ENCODE results near the gene PCED1A. TPM values are rescaled to one million over a fixed set of nuclear protein-coding genes. Genes with fewer than 3 reads are reported as not detected.
"Not testable (repeated sequence)": the region's sequence is repeated elsewhere in the genome, so short reads cannot be mapped to it uniquely, and the experiment has no call there.

Gene PCED1A
- total and polyA plus RNA-seq, 2 donors: 25.1 to 105 TPM

DNA sequence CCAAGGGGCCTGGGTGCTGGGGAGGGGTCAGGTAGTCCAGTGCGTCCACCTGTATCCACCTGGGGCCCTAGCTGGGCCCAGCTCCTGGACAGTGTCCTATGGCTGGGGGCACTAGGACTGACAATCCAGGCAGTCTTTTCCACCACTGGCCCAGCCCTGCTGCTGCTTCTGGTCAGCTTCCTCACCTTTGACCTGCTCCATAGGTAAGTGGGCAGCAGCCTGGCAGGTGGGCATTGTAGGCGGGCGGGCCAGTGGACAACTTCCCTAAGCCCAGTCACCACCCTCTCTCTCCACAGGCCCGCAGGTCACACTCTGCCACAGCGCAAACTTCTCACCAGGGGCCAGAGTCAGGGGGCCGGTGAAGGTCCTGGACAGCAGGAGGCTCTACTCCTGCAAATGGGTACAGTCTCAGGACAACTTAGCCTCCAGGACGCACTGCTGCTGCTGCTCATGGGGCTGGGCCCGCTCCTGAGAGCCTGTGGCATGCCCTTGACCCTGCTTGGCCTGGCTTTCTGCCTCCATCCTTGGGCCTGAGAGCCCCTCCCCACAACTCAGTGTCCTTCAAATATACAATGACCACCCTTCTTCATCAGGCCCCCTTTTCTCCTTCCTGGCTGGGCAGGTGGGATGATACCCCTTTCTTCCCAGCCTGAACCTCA, 25.1 kb downstream of the PCED1A start:
- WGBS: 93% methylated on average over 8 of the region's 8 CpGs
- peaks cover 11 to 46% of the 10 kb centered on the region in 2 donors for H3K27me3 ChIP-seq (ENCODE audit: control insufficient read depth in 2 of 2, insufficient read depth in 1 of 2, low read length in 1 of 2)

DNA sequence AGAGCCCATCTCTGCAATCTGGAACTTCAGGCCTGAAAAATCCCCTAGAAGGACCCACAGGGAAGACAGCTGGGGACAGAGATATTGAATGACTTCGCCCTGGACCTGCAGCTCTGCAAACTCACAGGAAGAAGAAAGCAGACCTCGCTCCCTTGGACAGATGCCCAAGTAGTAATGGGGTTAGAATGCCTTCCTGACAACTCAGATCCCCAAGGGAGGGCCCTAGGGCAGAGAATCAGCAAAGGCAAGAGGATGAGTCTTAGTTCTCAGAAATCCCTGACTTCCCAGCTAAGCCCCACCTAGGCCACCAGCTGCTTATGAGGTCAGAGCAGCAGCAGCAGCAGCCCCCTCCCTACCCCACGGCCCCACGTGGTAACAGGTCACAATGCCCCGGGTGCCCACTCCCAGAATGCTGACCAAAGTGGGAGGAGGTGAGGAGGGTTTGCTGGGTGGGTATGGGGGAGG, 25.8 kb downstream of the PCED1A start, which contains the start of gene C20orf141:
TSS of gene C20orf141 (plus strand) at position 401 of the 465 bp plus-strand sequence. CDS start 198 bp downstream, outside the sequence.
- Histone ChIP-seq H3K27me3 (ENCODE audit: control insufficient read depth in 2 of 2, insufficient read depth in 1 of 2, low read length in 1 of 2) (peaks cover 4 to 41% of the 10 kb centered on the region in 2 donors), H3K36me3 (ENCODE audit: control insufficient read depth in 2 of 2, insufficient read depth in 2 of 2, low read length in 1 of 2) (no peaks in the 10 kb centered on the region), H3K9me3 (ENCODE audit: control insufficient read depth in 2 of 2, insufficient read depth in 1 of 2, low read length in 1 of 2) (no peaks in the 10 kb centered on the region), H3K4me3 (ENCODE audit: low read length in 2 of 2) (no peak within 1 kb of the TSS), H3K4me1 (ENCODE audit: control insufficient read depth in 2 of 2, insufficient read depth in 2 of 2, low read length in 2 of 2) (peaks cover 0 to 2% of the 10 kb centered on the region in 2 donors), H3K27ac (ENCODE audit: low read depth in 1 of 2, low read length in 1 of 2) (peak within 1 kb of the TSS in 1 of 2 donors; percentile 3)
- WGBS: 28% methylated on average over 5 of the region's 5 CpGs
- no peak for DNase-seq (ENCODE audit: low read depth in 6 of 9, low spot score in 9 of 9)

More for the DNA sequence above, 25.1 kb downstream of the PCED1A start:
- DNase-seq (ENCODE audit: low read depth in 6 of 9, low spot score in 9 of 9): no peak
- Histone ChIP-seq H3K9me3 (ENCODE audit: control insufficient read depth in 2 of 2, insufficient read depth in 1 of 2, low read length in 1 of 2) (peaks cover 0 to 2% of the 10 kb centered on the region in 2 donors), H3K36me3 (ENCODE audit: control insufficient read depth in 2 of 2, insufficient read depth in 2 of 2, low read length in 1 of 2) (no peaks in the 10 kb centered on the region), H3K27ac (ENCODE audit: low read depth in 1 of 2, low read length in 1 of 2) (no peak overlapping the region), H3K4me3 (ENCODE audit: low read length in 2 of 2) (no peak overlapping the region), H3K4me1 (ENCODE audit: control insufficient read depth in 2 of 2, insufficient read depth in 2 of 2, low read length in 2 of 2) (peaks cover 0 to 3% of the 10 kb centered on the region in 2 donors)

- WGBS: 97% methylated on average over 1 of the region's 1 CpG
- Histone ChIP-seq H3K4me3 (ENCODE audit: low read length in 2 of 2) (no peak overlapping the region), H3K27ac (ENCODE audit: low read depth in 1 of 2, low read length in 1 of 2) (no peak overlapping the region), H3K36me3 (ENCODE audit: control insufficient read depth in 2 of 2, insufficient read depth in 2 of 2, low read length in 1 of 2) (no peaks in the 10 kb centered on the region), H3K4me1 (ENCODE audit: control insufficient read depth in 2 of 2, insufficient read depth in 2 of 2, low read length in 2 of 2) (peaks cover 0 to 2% of the 10 kb centered on the region in 2 donors), H3K9me3 (ENCODE audit: control insufficient read depth in 2 of 2, insufficient read depth in 1 of 2, low read length in 1 of 2) (no peaks in the 10 kb centered on the region), H3K27me3 (ENCODE audit: control insufficient read depth in 2 of 2, insufficient read depth in 1 of 2, low read length in 1 of 2) (peaks cover 2 to 41% of the 10 kb centered on the region in 2 donors)
- no peak for DNase-seq (ENCODE audit: low read depth in 6 of 9, low spot score in 9 of 9)
These were observed 26.4 kb downstream of the PCED1A start for GRCh38 chr20:2814076-2814475.

GRCh38 chr20:2812189-2812588, 28.3 kb downstream of the PCED1A start:
- H3K27me3 ChIP-seq (ENCODE audit: control insufficient read depth in 2 of 2, insufficient read depth in 1 of 2, low read length in 1 of 2): peaks cover 5 to 47% of the 10 kb centered on the region in 2 donors
- no peaks in the 10 kb centered on the region for H3K36me3 ChIP-seq (ENCODE audit: control insufficient read depth in 2 of 2, insufficient read depth in 2 of 2, low read length in 1 of 2)
- no peak overlapping the region for H3K4me3 ChIP-seq (ENCODE audit: low read length in 2 of 2)
- no peak for DNase-seq (ENCODE audit: low read depth in 6 of 9, low spot score in 9 of 9)
- 80% methylated on average over 3 of the region's 3 CpGs for WGBS
- H3K4me1 ChIP-seq (ENCODE audit: control insufficient read depth in 2 of 2, insufficient read depth in 2 of 2, low read length in 2 of 2): peaks cover 0 to 2% of the 10 kb centered on the region in 2 donors
- H3K27ac ChIP-seq (ENCODE audit: low read depth in 1 of 2, low read length in 1 of 2): no peak overlapping the region
- H3K9me3 ChIP-seq (ENCODE audit: control insufficient read depth in 2 of 2, insufficient read depth in 1 of 2, low read length in 1 of 2): no peaks in the 10 kb centered on the region

DNA sequence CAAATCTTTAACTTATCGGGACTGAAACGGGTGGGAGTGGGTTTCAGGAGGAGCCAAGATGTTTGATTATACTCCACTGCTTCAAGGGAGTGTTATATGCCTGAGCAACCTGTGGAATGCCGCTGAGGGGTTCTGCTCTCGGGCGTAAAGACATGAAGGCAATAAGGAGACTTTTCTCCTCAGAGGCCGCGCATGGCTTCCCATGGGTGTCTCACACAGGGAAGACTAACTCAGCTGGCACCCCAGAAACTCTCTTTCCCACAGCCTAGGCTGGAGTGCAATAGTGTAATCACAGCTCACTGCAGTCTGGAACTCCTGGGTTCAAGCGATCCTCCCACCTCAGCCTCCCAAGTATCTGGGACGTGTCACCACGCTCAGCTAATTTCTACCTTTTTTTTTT, 30.8 kb downstream of the PCED1A start:
- Histone ChIP-seq H3K4me1 (ENCODE audit: control insufficient read depth in 2 of 2, insufficient read depth in 2 of 2, low read length in 2 of 2) (no peaks in the 10 kb centered on the region), H3K27me3 (ENCODE audit: control insufficient read depth in 2 of 2, insufficient read depth in 1 of 2, low read length in 1 of 2) (peaks cover 24 to 56% of the 10 kb centered on the region in 2 donors), H3K27ac (ENCODE audit: low read depth in 1 of 2, low read length in 1 of 2) (no peak overlapping the region), H3K36me3 (ENCODE audit: control insufficient read depth in 2 of 2, insufficient read depth in 2 of 2, low read length in 1 of 2) (no peaks in the 10 kb centered on the region), H3K4me3 (ENCODE audit: low read length in 2 of 2) (no peak overlapping the region), H3K9me3 (ENCODE audit: control insufficient read depth in 2 of 2, insufficient read depth in 1 of 2, low read length in 1 of 2) (no peaks in the 10 kb centered on the region)
- no peak for DNase-seq (ENCODE audit: low read depth in 6 of 9, low spot score in 9 of 9)
- WGBS: 97% methylated on average over 10 of the region's 10 CpGs

DNA sequence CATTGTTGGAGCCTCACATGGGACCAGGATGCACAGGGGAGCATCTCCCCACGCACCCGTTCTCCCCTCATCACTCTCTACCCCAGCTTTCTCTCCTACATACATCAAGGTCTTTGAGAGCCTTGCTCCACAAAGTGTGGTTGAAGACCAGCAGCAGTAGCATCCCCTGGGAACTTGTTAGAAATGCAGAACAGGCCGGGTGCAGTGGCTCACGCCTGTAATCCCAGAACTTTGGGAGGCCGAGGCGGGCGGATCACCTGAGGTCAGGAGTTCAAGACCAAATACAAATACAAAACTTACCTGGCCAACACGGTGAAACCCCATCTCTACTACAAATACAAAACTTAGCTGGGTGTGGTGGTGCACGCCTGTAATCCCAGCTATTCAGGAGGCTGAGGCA, 32.5 kb downstream of the PCED1A start:
- H3K9me3 ChIP-seq (ENCODE audit: control insufficient read depth in 2 of 2, insufficient read depth in 1 of 2, low read length in 1 of 2); H3K4me1 ChIP-seq (ENCODE audit: control insufficient read depth in 2 of 2, insufficient read depth in 2 of 2, low read length in 2 of 2); H3K27ac ChIP-seq (ENCODE audit: low read depth in 1 of 2, low read length in 1 of 2); DNase-seq (ENCODE audit: low read depth in 6 of 9, low spot score in 9 of 9); H3K4me3 ChIP-seq (ENCODE audit: low read length in 2 of 2); H3K36me3 ChIP-seq (ENCODE audit: control insufficient read depth in 2 of 2, insufficient read depth in 2 of 2, low read length in 1 of 2): not testable (repeated sequence)
- WGBS: 90% methylated on average over 9 of the region's 9 CpGs
- peaks cover 41 to 70% of the 10 kb centered on the region in 2 donors for H3K27me3 ChIP-seq (ENCODE audit: control insufficient read depth in 2 of 2, insufficient read depth in 1 of 2, low read length in 1 of 2)

GRCh38 chr20:2807019-2807418, 33.4 kb downstream of the PCED1A start:
- Histone ChIP-seq H3K36me3 (ENCODE audit: control insufficient read depth in 2 of 2, insufficient read depth in 2 of 2, low read length in 1 of 2) (no peaks in the 10 kb centered on the region), H3K4me1 (ENCODE audit: control insufficient read depth in 2 of 2, insufficient read depth in 2 of 2, low read length in 2 of 2) (no peaks in the 10 kb centered on the region), H3K4me3 (ENCODE audit: low read length in 2 of 2) (no peak overlapping the region), H3K27me3 (ENCODE audit: control insufficient read depth in 2 of 2, insufficient read depth in 1 of 2, low read length in 1 of 2) (peaks cover 50 to 79% of the 10 kb centered on the region in 2 donors), H3K27ac (ENCODE audit: low read depth in 1 of 2, low read length in 1 of 2) (no peak overlapping the region), H3K9me3 (ENCODE audit: control insufficient read depth in 2 of 2, insufficient read depth in 1 of 2, low read length in 1 of 2) (no peaks in the 10 kb centered on the region)
- WGBS: 98% methylated on average over 4 of the region's 4 CpGs
- DNase-seq (ENCODE audit: low read depth in 6 of 9, low spot score in 9 of 9): no peak

- Histone ChIP-seq H3K9me3 (ENCODE audit: control insufficient read depth in 2 of 2, insufficient read depth in 1 of 2, low read length in 1 of 2) (peaks cover 0 to 5% of the 10 kb centered on the region in 2 donors), H3K4me3 (ENCODE audit: low read length in 2 of 2) (no peak overlapping the region), H3K27me3 (ENCODE audit: control insufficient read depth in 2 of 2, insufficient read depth in 1 of 2, low read length in 1 of 2) (peaks cover 54 to 83% of the 10 kb centered on the region in 2 donors), H3K27ac (ENCODE audit: low read depth in 1 of 2, low read length in 1 of 2) (no peak overlapping the region), H3K4me1 (ENCODE audit: control insufficient read depth in 2 of 2, insufficient read depth in 2 of 2, low read length in 2 of 2) (peaks cover 0 to 3% of the 10 kb centered on the region in 2 donors), H3K36me3 (ENCODE audit: control insufficient read depth in 2 of 2, insufficient read depth in 2 of 2, low read length in 1 of 2) (no peaks in the 10 kb centered on the region)
- DNase-seq (ENCODE audit: low read depth in 6 of 9, low spot score in 9 of 9): no peak
- WGBS: 85% methylated on average over 4 of the region's 4 CpGs
These were observed 34.1 kb downstream of the PCED1A start for GRCh38 chr20:2806351-2806701.

DNA sequence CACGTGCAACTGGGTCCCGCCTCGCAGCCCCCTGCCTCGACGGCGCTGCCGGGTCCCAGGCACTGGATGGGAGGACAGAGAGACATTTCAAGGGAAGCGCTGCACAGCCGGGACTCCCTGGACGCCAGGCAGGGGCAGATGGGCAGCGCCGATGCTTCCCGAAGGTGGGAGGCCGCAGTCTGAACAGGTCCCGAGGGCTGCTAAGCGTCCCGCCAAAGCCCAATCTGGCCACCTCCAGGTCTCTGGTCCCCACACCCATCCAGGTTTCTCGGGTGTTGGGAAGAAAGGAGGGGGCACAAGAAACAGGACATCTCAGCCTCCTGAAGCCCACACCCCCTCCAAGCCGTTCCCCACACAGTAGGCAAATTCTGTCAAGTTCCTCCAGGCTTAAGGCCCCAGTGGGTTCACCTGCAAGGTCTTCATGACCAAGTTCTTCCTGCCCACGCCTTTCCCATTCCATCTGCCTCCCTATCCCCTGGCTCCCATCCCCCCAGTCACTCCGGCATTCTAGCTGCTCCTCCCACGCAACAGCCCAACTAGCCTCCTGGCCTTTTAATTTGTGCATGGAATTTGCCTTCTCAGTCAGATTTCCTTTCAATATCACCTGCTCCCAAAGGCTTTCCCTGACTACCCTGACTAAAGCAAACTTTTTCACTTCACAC, 34.6 kb downstream of the PCED1A start:
- no peak for DNase-seq (ENCODE audit: low read depth in 6 of 9, low spot score in 9 of 9)
- Histone ChIP-seq H3K4me1 (ENCODE audit: control insufficient read depth in 2 of 2, insufficient read depth in 2 of 2, low read length in 2 of 2) (peaks cover 0 to 8% of the 10 kb centered on the region in 2 donors), H3K9me3 (ENCODE audit: control insufficient read depth in 2 of 2, insufficient read depth in 1 of 2, low read length in 1 of 2) (peaks cover 0 to 5% of the 10 kb centered on the region in 2 donors), H3K4me3 (ENCODE audit: low read length in 2 of 2) (no peak overlapping the region), H3K27me3 (ENCODE audit: control insufficient read depth in 2 of 2, insufficient read depth in 1 of 2, low read length in 1 of 2) (peaks cover 58 to 88% of the 10 kb centered on the region in 2 donors), H3K27ac (ENCODE audit: low read depth in 1 of 2, low read length in 1 of 2) (no peak overlapping the region), H3K36me3 (ENCODE audit: control insufficient read depth in 2 of 2, insufficient read depth in 2 of 2, low read length in 1 of 2) (no peaks in the 10 kb centered on the region)
- WGBS: 76% methylated on average over 22 of the region's 22 CpGs

Data from thymus (tissue), 11 donors.